ENCODE measurements around the gene ZNF282.
"Not testable (repeated sequence)": the region's sequence is repeated elsewhere in the genome, so short reads cannot be mapped to it uniquely, and the experiment has no call there.

Gene ZNF282

GRCh38 chr7:149255174-149255573, 59.8 kb downstream of the ZNF282 start:
- no peak for DNase-seq (ENCODE audit: low read depth)

GRCh38 chr7:149256568-149256967, 61.2 kb downstream of the ZNF282 start:
- no peak for DNase-seq (ENCODE audit: low read depth)

- DNase-seq (ENCODE audit: low read depth) = no peak
Measured at GRCh38 chr7:149257146-149257545, 61.8 kb downstream of the ZNF282 start.

GRCh38 chr7:149261316-149261828, 66.0 kb downstream of the ZNF282 start:
- no peak for DNase-seq (ENCODE audit: low read depth)

- DNase-seq (ENCODE audit: low read depth) = peak; percentile 86
Measured at GRCh38 chr7:149261829-149262617, 66.7 kb downstream of the ZNF282 start, which contains the start of gene ZNF783. Gene ZNF783 (plus strand): TSS chr7:149262196. CDS start chr7:149262334, 138 bp downstream.

GRCh38 chr7:149266451-149266850, 71.1 kb downstream of the ZNF282 start:
- DNase-seq (ENCODE audit: low read depth) = no peak

GRCh38 chr7:149267733-149268132, 72.4 kb downstream of the ZNF282 start:
- DNase-seq (ENCODE audit: low read depth) = no peak

- not testable (repeated sequence) for DNase-seq (ENCODE audit: low read depth)
Measured at GRCh38 chr7:149274424-149274823, 79.1 kb downstream of the ZNF282 start.
